Transverse colon (tissue), 3 donors: Measurements from ENCODE around the gene CRMP1.

ENCODE experiments used
- CTCF ChIP-seq, 5 experiments: fragments of 200-600 bp in 3 of 5; fragments of 450-650 bp in 2 of 5; sonication (generic) in 3 of 5; IDR thresholded peaks; 1 replicate in 2 of 5; 2 replicates in 3 of 5; pipeline ENCODE4 v1.5.1; 2016 to 2017; ENCODE audit warnings: antibody characterized with exemption in 5 of 5, inconsistent platforms in 3 of 5, mild to moderate bottlenecking in 2 of 5, moderate library complexity in 1 of 5
- POLR2A ChIP-seq: fragments of 450-650 bp; IDR thresholded peaks from one replicate; pipeline ENCODE4 v1.6.1; 2016; ENCODE audit warnings: antibody characterized with exemption, mild to moderate bottlenecking, moderate library complexity

DNA sequence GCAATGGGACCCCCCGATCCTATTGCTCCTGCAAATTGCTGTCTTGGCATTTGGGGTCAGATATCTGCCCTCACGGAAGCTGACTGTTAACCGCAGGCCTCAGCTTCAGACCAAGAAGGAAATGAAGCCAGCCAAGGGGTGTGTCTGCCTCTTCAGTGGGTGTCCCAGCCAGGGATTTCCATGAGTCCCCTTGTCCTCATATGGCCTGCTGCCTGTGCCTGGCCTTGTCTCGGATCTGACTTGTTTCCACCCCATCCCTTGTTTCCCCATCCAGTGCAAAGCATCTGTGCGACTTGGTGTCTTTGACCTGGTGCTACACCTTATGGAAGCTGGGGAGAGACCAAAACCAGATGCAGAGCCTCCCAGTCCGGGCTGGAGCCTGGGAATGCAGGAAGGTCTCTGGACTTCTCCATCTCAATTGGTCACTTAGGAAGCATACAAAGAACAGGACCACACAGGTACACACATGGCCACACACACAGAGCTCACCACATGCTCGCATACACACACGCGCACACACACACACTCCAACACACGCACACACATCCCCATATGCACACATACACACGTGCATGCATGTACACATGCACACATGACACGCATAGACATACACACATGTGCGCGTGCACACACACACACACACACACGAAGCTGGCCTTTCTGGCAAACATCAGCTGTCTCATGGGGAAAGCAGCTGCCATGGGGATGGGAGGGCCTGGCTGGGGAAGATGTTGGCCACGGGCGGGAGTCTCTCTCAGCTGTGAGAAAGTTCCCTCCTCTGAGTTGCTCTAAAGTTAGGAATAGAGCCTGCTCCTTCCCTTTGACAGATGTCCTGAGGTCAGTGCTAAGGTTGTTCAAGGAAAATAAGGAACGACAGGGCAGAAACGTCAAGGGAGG lies 65.5 kb downstream of the CRMP1 start:
- no peak for TF ChIP-seq CTCF (IDR thresholded peaks at IDR 0.05)
- TF ChIP-seq POLR2A = no peak
